ENCODE measurements around the gene P2RY8.
A peak's percentile ranks its signal among the peaks of the same experiment; 100 is the strongest.
"Not testable (repeated sequence)": the region's sequence is repeated elsewhere in the genome, so short reads cannot be mapped to it uniquely, and the experiment has no call there.

The P2RY8 gene

GRCh38 chrX:1564750-1565683, 28.0 kb upstream of the P2RY8 start:
- Histone ChIP-seq H3K4me3 (no peak overlapping the region), H3K4me2 (peak overlapping the region; percentile 5; the same call in 1 of the 2 replicates), H3K27me3 (no peaks in the 10 kb centered on the region), H3K36me3 (no peaks in the 10 kb centered on the region), H3K9ac (no peak overlapping the region), H4K20me1 (no peaks in the 10 kb centered on the region), H3K4me1 (peaks cover 29% of the 10 kb centered on the region), H3K27ac (no peak overlapping the region), H3K9me3 (no peaks in the 10 kb centered on the region; the same call in 1 of the 2 replicates)
- no peak for TF ChIP-seq Cebpa-rat (IDR thresholded peaks at IDR 0.05)

GRCh38 chrX:1564077-1564476, 27.1 kb upstream of the P2RY8 start:
- not testable (repeated sequence) for H3K4me2 ChIP-seq, H3K36me3 ChIP-seq, H3K9me3 ChIP-seq, H3K27me3 ChIP-seq, H4K20me1 ChIP-seq, H3K9ac ChIP-seq, H3K27ac ChIP-seq, H3K4me3 ChIP-seq
- H3K4me1 ChIP-seq: peaks cover 27% of the 10 kb centered on the region

DNA sequence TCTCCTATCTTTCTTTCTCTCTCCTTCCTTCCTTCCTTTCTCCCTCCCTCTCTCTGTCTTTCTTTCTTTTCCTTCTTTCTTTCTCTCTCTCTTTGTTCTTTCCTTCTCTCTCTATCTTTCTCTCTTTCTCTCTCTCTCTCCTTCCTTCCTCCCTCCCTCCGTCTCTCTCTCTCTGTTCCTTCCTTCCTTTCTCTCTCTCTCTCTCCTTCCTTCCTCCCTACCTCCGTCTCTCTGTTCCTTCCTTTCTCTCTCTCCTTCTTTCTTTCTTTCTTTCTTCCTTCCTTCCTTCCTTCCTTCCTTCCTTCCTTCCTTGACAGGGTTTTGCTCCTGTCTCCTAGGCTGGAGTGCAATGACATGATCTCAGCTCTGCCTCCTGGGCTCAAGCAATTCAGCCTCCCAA, 24.2 kb upstream of the P2RY8 start:
- H3K27me3 ChIP-seq: no peaks in the 10 kb centered on the region
- no peaks in the 10 kb centered on the region for H4K20me1 ChIP-seq
- TF ChIP-seq Cebpa-rat (IDR thresholded peaks at IDR 0.05): no peak
- no peak overlapping the region for H3K9ac ChIP-seq
- no peaks in the 10 kb centered on the region for H3K36me3 ChIP-seq
- peaks cover 27% of the 10 kb centered on the region for H3K4me1 ChIP-seq
- no peak overlapping the region for H3K27ac ChIP-seq
- H3K4me2 ChIP-seq: no peak overlapping the region
- no peaks in the 10 kb centered on the region for H3K9me3 ChIP-seq
- no peak overlapping the region for H3K4me3 ChIP-seq

GRCh38 chrX:1558761-1559468, 21.9 kb upstream of the P2RY8 start:
- H3K27me3 ChIP-seq: no peaks in the 10 kb centered on the region
- H3K4me2 ChIP-seq: no peak overlapping the region
- no peak for TF ChIP-seq Cebpa-rat (IDR thresholded peaks at IDR 0.05)

GRCh38 chrX:1557442-1557841, 20.5 kb upstream of the P2RY8 start:
- H3K4me1 ChIP-seq: peaks cover 29% of the 10 kb centered on the region
- not testable (repeated sequence) for H3K36me3 ChIP-seq, H3K9ac ChIP-seq, H3K27me3 ChIP-seq, H3K4me2 ChIP-seq, H4K20me1 ChIP-seq, H3K27ac ChIP-seq, H3K4me3 ChIP-seq
- peaks cover 26% of the 10 kb centered on the region for H3K9me3 ChIP-seq

More at GRCh38 chrX:1558761-1559468, 21.9 kb upstream of the P2RY8 start:
- Histone ChIP-seq H3K36me3 (no peaks in the 10 kb centered on the region), H3K4me1 (peaks cover 29% of the 10 kb centered on the region), H4K20me1 (no peaks in the 10 kb centered on the region), H3K4me3 (no peak overlapping the region), H3K27ac (no peak overlapping the region), H3K9me3 (peaks cover 12% of the 10 kb centered on the region), H3K9ac (no peak overlapping the region)

DNA sequence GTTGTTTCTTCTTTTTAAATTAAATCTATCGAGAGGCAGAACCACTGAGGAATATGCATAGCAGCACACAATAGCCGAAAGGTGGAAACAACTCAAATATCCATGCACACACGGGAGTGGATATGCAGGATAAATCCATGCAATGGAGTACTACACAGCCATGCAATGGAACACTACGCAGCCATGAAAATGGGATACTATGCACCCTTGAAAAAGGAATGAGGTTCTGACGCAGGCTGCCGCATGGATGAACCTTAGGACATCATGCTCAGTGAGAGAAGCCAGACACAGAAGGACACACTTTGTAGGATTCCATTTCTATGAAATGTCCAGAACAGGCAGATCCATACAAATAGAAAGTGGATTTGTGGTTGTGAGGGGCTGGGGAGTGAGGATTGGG, 18.4 kb upstream of the P2RY8 start:
- H3K27me3 ChIP-seq: no peaks in the 10 kb centered on the region
- H3K27ac ChIP-seq: no peak overlapping the region
- H3K4me1 ChIP-seq: peaks cover 22% of the 10 kb centered on the region
- H4K20me1 ChIP-seq: no peaks in the 10 kb centered on the region
- H3K9me3 ChIP-seq: peaks cover 39% of the 10 kb centered on the region
- H3K36me3 ChIP-seq: no peaks in the 10 kb centered on the region
- no peak overlapping the region for H3K9ac ChIP-seq
- TF ChIP-seq Cebpa-rat (IDR thresholded peaks at IDR 0.05): no peak
- H3K4me3 ChIP-seq: no peak overlapping the region
- peak overlapping the region; percentile 42; the same call in 1 of the 2 replicates for H3K4me2 ChIP-seq

GRCh38 chrX:1554469-1555210, 17.7 kb upstream of the P2RY8 start:
- Histone ChIP-seq H3K4me2 (peak overlapping the region; percentile 42), H3K27ac (peak overlapping the region; percentile 68), H3K4me3 (no peak overlapping the region), H3K36me3 (no peaks in the 10 kb centered on the region), H3K9me3 (peaks cover 45% of the 10 kb centered on the region), H3K4me1 (peaks cover 28% of the 10 kb centered on the region), H4K20me1 (no peaks in the 10 kb centered on the region), H3K9ac (peak overlapping the region; percentile 4; the same call in 1 of the 2 replicates), H3K27me3 (no peaks in the 10 kb centered on the region)
- no peak for TF ChIP-seq Cebpa-rat (IDR thresholded peaks at IDR 0.05)

DNA sequence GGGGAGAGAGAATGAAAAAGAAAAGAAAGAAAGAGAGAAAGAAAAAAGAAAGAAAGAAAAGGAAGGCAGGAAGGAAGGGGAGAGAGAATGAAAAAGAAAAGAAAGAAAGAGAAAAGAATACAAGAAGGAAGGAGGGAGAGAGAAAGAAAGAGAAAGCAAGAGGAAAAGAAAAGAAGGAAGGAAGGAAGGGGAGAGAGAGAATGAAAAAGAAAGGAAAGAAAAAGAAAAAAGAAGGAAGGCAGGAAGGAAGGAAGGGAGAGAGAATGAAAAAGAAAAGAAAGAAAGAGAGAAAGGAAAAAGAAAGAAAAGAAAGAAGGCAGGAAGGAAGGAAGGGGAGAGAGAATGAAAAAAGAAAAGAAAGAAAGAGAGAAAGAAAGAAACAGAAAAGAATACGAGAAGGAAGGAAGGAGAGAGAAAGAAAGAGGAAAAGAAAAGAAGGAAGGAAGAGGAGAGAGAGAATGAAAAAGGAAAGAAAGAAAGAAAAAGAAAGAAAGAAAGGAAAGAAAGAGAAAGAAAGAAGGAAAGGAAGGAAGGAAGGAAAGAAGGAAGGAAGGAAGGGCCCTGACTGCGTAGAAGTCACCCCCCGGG, 15.1 kb upstream of the P2RY8 start:
- no peak for TF ChIP-seq Cebpa-rat (IDR thresholded peaks at IDR 0.05)
- H3K27me3 ChIP-seq: no peaks in the 10 kb centered on the region
- H3K9me3 ChIP-seq: peaks cover 56% of the 10 kb centered on the region

DNA sequence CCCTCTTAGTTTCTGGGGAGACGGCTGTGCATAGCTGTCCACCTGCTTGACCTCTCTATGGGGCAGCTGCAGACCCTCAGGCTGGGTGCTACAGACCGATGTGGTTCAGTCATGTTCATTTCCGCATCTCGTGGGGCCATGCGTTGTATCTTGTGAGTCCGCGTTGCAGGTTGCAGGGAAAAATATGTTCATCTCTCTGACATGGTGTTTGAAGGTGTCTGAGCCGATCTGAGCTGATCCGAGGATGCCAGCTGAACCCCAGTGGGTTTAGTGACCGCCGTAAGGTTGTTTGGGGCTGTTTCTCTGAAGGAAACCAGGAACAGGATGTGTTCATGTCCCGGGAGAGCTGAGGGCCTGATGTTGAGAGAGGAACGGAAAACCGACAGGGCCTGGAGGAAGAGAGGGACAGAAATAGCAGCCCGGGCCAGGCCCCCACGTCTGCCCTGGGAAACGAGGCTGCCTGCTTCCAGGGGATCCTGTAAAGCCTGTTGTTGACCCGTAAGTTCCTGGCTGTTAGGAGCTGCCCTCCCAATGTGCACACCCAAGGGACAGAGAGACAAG, 9.8 kb upstream of the P2RY8 start:
- Histone ChIP-seq H3K9me3 (peaks cover 27% of the 10 kb centered on the region), H3K27me3 (no peaks in the 10 kb centered on the region), H4K20me1 (no peaks in the 10 kb centered on the region), H3K9ac (peak overlapping the region; percentile 81), H3K4me2 (peak overlapping the region; percentile 82), H3K27ac (peak overlapping the region; percentile 95), H3K36me3 (no peaks in the 10 kb centered on the region), H3K4me3 (peak overlapping the region; percentile 55), H3K4me1 (peaks cover 78% of the 10 kb centered on the region)
- TF ChIP-seq Cebpa-rat (IDR thresholded peaks at IDR 0.05): no peak

More for the DNA sequence above, 15.1 kb upstream of the P2RY8 start:
- Histone ChIP-seq H3K4me2 (no peak overlapping the region), H3K4me1 (peaks cover 54% of the 10 kb centered on the region), H4K20me1 (no peaks in the 10 kb centered on the region), H3K27ac (no peak overlapping the region), H3K9ac (no peak overlapping the region), H3K4me3 (no peak overlapping the region), H3K36me3 (no peaks in the 10 kb centered on the region)
